ENCODE results near the gene ZRANB3.

The ZRANB3 gene

GRCh38 chr2:135174049-135174809 lies 356.8 kb downstream of the ZRANB3 start:
- no peak for DNase-seq (ENCODE audit: extremely low read depth, insufficient read length)
- TF ChIP-seq CTCF (IDR thresholded peaks at IDR 0.05; ENCODE audit: insufficient read depth, low read length, poor library complexity, severe bottlenecking), result no peak
- H3K36me3 ChIP-seq (ENCODE audit: control insufficient read depth, insufficient read depth, low read length), result peaks cover 6% of the 10 kb centered on the region

GRCh38 chr2:135169900-135170753 lies 360.9 kb downstream of the ZRANB3 start:
- DNase-seq (ENCODE audit: extremely low read depth, insufficient read length), result no peak
- no peaks in the 10 kb centered on the region for H3K27me3 ChIP-seq (replicated peaks; ENCODE audit: control insufficient read depth, insufficient read depth, low read length)
- H3K36me3 ChIP-seq (ENCODE audit: control insufficient read depth, insufficient read depth, low read length), result peaks cover 11% of the 10 kb centered on the region
- H3K4me3 ChIP-seq (replicated peaks; ENCODE audit: low read depth, low read length), result no peak overlapping the region
- no peak for TF ChIP-seq CTCF (IDR thresholded peaks at IDR 0.05; ENCODE audit: insufficient read depth, low read length, poor library complexity, severe bottlenecking)

More at GRCh38 chr2:135174049-135174809, 356.8 kb downstream of the ZRANB3 start:
- no peaks in the 10 kb centered on the region for H3K27me3 ChIP-seq (replicated peaks; ENCODE audit: control insufficient read depth, insufficient read depth, low read length)
- no peak overlapping the region for H3K4me3 ChIP-seq (replicated peaks; ENCODE audit: low read depth, low read length)

- peaks cover 14% of the 10 kb centered on the region for H3K36me3 ChIP-seq (ENCODE audit: control insufficient read depth, insufficient read depth, low read length)
- no peak overlapping the region for H3K4me3 ChIP-seq (replicated peaks; ENCODE audit: low read depth, low read length)
- TF ChIP-seq CTCF (IDR thresholded peaks at IDR 0.05; ENCODE audit: insufficient read depth, low read length, poor library complexity, severe bottlenecking), result no peak
- no peaks in the 10 kb centered on the region for H3K27me3 ChIP-seq (replicated peaks; ENCODE audit: control insufficient read depth, insufficient read depth, low read length)
- no peak for DNase-seq (ENCODE audit: extremely low read depth, insufficient read length)
Observed at GRCh38 chr2:135168204-135168856, 362.7 kb downstream of the ZRANB3 start.

- no peaks in the 10 kb centered on the region for H3K27me3 ChIP-seq (replicated peaks; ENCODE audit: control insufficient read depth, insufficient read depth, low read length)
- peaks cover 15% of the 10 kb centered on the region for H3K36me3 ChIP-seq (ENCODE audit: control insufficient read depth, insufficient read depth, low read length)
- no peak overlapping the region for H3K4me3 ChIP-seq (replicated peaks; ENCODE audit: low read depth, low read length)
- DNase-seq (ENCODE audit: extremely low read depth, insufficient read length), result no peak
- no peak for TF ChIP-seq CTCF (IDR thresholded peaks at IDR 0.05; ENCODE audit: insufficient read depth, low read length, poor library complexity, severe bottlenecking)
Observed at GRCh38 chr2:135167273-135167672, 363.7 kb downstream of the ZRANB3 start.

DNA sequence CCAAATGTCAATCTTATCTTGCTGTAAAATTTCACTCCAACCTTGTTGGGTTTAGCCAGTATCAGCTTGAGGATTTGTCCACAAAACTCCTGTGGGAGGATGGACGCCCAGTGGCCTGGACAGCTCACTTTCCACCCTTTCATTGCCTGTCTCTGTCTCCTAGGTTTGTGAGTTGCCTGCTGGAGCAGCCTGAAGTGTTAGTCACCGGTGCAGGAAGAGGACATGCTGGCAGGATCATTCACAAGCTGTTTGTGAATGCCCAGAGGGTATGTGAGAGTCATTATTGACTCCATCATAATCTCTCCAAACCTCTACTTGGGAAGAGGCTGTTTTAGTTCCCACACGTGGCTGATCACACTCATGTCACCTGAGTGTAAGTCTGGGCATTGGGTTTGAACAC lies 366.6 kb downstream of the ZRANB3 start:
- Histone ChIP-seq H3K36me3 (ENCODE audit: control insufficient read depth, insufficient read depth, low read length) (peaks cover 9% of the 10 kb centered on the region), H3K27me3 (replicated peaks; ENCODE audit: control insufficient read depth, insufficient read depth, low read length) (no peaks in the 10 kb centered on the region), H3K4me3 (replicated peaks; ENCODE audit: low read depth, low read length) (no peak overlapping the region)
- TF ChIP-seq CTCF (IDR thresholded peaks at IDR 0.05; ENCODE audit: insufficient read depth, low read length, poor library complexity, severe bottlenecking), result no peak
- no peak for DNase-seq (ENCODE audit: extremely low read depth, insufficient read length)

Measured in GM06990 (cell line).